Measurements from ENCODE around the gene UCP2.

UCP2 gene

DNA sequence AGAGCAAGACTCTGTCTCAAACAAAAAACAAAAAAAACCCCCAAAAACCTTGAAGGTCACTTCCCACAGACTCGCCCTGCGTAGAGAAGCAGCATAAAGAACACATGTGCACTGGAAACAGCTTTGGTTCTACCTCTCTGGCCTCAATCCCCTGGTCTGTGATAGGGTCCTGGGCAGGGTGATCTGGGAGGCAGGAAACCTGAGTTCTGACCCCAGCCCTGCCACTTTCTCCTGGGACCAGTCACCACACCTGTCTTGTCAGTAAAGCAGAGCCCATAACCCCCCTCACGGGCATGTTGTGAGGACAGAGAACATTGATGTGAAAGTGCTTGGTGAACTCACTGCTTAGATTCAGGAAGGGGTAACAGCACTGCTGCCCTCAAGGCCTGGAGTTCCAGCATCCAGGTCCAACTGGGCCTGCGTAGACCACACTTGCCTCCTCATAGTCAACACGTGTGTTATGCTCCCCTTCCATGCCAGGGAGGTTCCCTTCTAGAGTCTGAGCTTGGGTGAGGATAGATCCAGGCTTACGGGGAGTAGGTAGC lies 11.4 kb downstream of the UCP2 start:
- no peak for DNase-seq (ENCODE audit: low read depth)

- no peak for DNase-seq (ENCODE audit: low read depth)
These were observed 12.4 kb downstream of the UCP2 start for GRCh38 chr11:73969991-73970800.

- DNase-seq (ENCODE audit: low read depth): no peak
These were observed 13.6 kb downstream of the UCP2 start for GRCh38 chr11:73969091-73969490.

- no peak for DNase-seq (ENCODE audit: low read depth)
These were observed 14.2 kb downstream of the UCP2 start for GRCh38 chr11:73968356-73968966.

- no peak for DNase-seq (ENCODE audit: low read depth)
These were observed 16.9 kb downstream of the UCP2 start for GRCh38 chr11:73965764-73966121.

GRCh38 chr11:73965076-73965763 lies 17.4 kb downstream of the UCP2 start:
- no peak for DNase-seq (ENCODE audit: low read depth)

DNA sequence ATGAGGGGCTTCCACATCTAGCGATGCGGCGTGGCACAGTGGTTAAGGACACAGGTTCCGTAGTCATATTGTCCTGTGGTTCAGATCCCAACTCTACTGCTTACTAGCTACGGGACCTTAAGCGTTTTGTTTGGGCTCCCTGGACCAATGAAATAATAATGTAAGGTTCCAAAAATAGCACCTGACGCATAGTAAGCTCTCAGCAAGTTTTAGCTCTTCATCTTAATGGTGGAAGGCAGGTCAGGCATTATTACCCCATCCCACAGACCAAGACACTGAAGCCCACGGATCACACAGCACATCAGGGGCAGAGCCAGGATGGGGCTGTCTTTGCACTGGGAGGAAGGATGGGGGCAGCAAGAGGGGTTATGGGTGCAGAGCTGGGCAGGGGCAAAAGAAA lies 18.8 kb downstream of the UCP2 start:
- no peak for DNase-seq (ENCODE audit: low read depth)

DNA sequence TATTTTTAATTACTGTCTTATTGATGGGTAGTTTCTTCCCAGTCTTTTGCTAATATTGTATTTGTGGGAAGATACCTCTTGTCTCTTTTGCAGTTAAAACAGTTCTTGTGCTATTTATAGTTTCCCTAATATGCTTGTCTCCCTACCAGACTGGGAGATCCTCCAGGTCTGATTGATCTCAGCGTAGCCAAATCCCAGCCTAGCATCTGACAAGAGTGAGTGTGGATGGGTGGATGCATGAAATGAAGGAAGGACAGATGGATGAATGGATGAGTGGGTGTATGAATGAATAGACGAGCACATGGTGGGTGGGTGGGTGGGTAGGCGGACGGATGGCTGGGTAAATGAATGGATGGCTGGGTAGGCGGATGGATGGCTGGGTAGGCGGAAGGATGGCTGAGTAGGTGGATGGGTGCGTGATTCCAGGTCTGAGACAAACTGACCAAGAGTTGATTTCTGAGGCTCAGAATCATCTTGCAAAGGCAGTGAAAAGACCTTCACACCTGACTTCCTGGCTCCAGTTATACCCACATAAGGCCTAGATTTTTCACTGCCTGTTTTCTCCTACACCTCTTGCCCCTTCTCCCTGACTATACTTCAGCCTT lies 20.4 kb downstream of the UCP2 start:
- DNase-seq (ENCODE audit: low read depth): no peak

DNA sequence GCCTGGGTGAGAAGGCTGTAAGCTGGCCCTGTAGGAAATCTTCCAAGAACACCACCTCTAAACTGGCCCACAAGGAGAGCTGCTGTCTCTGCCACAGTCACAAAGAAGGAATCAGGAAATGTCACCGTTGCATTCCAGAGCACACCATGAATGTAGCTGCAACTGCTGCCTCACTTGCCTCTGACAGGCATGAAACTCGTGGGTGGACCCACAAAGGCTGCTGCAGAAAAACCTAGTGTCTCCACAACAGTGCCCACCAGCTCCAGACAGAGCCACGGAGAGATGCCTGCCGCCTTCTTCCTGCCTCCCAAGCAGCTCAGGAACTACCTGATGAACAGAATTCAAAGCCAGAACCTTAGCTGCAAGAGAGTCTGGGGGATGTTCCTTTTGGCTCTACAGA lies 21.3 kb downstream of the UCP2 start:
- no peak for DNase-seq (ENCODE audit: low read depth)

- DNase-seq (ENCODE audit: low read depth): no peak
These were observed 24.0 kb downstream of the UCP2 start for GRCh38 chr11:73958521-73959141.

DNA sequence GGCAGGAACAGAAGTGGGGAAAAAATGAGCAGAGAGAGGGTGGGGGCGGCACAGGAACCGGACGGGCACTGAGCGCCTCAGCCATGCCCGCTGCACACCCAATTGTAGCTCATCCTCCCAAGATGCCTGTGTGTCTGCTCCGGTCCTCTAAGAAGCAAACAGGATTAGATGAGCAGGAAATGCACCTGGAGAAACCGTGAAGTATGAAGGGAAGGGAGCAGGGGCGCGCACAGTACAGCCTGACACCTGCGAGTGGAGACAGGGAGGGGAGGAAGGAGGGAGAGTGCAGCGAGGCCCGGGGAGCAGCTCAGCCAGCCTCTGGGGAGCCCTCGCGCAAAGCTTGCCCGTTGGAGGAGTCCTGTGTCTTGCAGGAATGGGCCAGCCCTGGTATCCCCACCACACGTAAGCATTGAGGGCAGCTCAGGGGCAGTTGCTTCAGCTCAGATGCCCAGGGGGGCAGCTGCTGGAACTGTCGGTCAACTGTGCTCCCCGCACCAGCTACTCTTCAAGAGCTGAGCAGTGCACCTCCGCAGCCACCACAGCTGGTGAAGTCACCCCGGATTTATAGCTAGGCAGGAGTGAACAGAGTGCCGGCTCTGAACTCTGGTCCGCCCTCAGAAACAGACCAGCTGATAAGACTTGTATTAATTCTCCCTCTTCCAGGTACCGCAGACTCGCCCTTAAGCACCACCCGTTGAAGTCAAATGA lies 24.8 kb downstream of the UCP2 start:
- no peak for DNase-seq (ENCODE audit: low read depth)

- DNase-seq (ENCODE audit: low read depth): no peak
These were observed 25.6 kb downstream of the UCP2 start for GRCh38 chr11:73956876-73957653.

GRCh38 chr11:73951797-73952196 lies 30.8 kb downstream of the UCP2 start:
- no peak for DNase-seq (ENCODE audit: low read depth)

DNA sequence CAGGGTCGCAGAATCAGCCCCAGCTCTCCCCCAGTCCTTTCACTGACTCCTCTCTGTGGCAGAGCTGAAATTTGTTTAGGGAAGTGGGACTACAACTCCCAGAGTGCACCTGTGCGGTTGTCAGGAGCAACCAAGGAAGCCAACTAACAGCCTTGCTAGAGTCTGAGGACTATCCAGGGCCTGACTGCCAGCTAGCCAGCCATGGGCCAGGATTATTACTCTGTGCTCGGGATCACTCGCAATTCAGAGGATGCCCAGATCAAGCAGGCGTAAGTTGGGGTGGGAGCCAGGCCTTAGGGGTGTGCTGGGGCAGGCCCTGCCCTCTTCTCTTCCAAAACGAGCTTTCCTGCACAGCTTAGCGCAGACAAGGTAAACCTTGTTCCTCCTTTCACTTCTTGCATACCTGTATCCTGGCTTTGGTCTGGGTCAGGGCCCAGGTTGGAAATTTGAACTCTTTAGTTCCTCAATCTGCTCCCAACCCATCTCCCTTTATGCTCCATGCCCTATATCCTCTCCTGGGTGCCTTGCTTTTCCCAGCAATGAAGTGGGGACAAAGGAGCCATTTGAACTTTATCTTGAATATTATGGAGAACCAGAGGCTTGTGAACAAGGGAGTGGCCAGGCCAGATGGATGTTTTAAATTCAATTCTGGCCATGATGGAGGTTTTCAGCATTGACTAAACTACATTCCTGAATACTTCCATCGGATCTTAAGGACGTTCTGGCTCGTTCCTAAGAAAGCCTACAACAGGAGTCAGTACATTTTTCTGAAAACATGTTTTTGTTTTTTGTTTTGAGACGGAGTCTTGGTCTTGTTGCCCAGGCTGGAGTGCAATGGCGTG lies 31.6 kb downstream of the UCP2 start, which contains the start of gene DNAJB13:
DNAJB13 (plus strand) TSS at position 158 of the 842 bp plus-strand sequence; CDS start at position 202, 44 bp downstream.
- peak; percentile 57 for DNase-seq (ENCODE audit: low read depth)

- no peak for DNase-seq (ENCODE audit: low read depth)
These were observed 32.7 kb downstream of the UCP2 start for GRCh38 chr11:73949912-73950311.

GRCh38 chr11:73949246-73949645 lies 33.4 kb downstream of the UCP2 start:
- no peak for DNase-seq (ENCODE audit: low read depth)

- DNase-seq (ENCODE audit: low read depth): no peak
These were observed 35.7 kb downstream of the UCP2 start for GRCh38 chr11:73946798-73947458.

DNA sequence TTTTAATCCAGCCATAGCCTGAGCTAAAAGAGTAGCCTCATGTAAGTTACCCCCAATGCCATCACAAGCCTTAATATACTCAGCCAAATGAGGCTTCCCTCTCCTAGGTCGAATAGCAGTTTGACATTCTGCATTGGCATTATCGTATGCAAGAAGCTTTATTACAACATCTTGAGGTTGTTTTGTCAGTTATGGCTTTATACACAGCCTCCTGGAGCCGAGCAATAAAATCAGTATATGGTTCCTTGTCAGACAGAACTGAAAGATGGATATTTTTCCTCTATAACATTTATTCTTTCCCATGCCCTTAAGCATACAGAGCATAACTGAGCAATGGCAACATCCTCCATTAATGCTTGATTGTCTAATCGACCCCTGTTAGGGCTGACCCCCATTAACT lies 37.2 kb downstream of the UCP2 start:
- DNase-seq (ENCODE audit: low read depth): no peak

GRCh38 chr11:73944901-73945300 lies 37.7 kb downstream of the UCP2 start:
- no peak for DNase-seq (ENCODE audit: low read depth)

Data from amniotic epithelial cell (primary cell).